HT1080 (cell line): ENCODE data around the gene GTPBP8. TPM values are rescaled to one million over a fixed set of nuclear protein-coding genes. Genes with fewer than 3 reads are reported as not detected.

Experiments
- total RNA-seq: library from RNA; depleted of rRNA; stranded (reverse); fragments of >200 nt; shearing (Covaris generic); gene quantifications from 2 replicates; pipeline ENCODE4 v1.2.3, GENCODE V29; 2014; rRNA removed

GTPBP8 gene
- total RNA-seq, 1 experiment from 2014 or later = 63.1 TPM

Other genes with a start within 250 kb of the GTPBP8 start
- gene CD200R1L, start 144.1 kb upstream of the GTPBP8 start, total RNA-seq = not detected in 2 replicates
- not detected in 2 replicates for gene CD200R1, start 15.9 kb upstream of the GTPBP8 start, total RNA-seq
- 10.4 and 15.3 TPM in 2 replicates for gene BOC, start 220.6 kb downstream of the GTPBP8 start, total RNA-seq